ENCODE results near the gene IPO11.

The IPO11 gene

GRCh38 chr5:62412549-62413329, at the start of gene IPO11:
TSS of gene IPO11 (plus strand) at chr5:62412763. CDS start at chr5:62437280, 24,517 bp downstream.
- peak; percentile 89 for DNase-seq

DNA sequence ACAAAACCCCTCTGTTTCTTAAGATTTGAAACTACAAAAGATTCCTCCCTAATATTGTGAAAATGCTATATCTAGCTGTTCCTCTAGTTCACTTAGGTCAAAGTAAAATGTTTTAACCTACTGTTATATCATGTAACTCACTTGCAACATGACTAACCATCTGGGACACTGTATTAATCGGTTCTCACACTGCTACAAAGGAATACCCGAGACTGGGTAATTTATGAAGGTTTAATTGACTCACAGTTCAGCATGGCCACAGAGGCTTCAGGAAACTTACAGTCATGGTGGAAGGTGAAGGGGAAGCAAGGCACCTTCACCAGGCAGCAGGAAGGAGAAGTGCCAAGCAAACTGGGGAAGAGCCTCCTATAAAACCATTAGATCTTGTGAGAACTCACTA, 43.5 kb upstream of the IPO11 start:
- DNase-seq: no peak

DNA sequence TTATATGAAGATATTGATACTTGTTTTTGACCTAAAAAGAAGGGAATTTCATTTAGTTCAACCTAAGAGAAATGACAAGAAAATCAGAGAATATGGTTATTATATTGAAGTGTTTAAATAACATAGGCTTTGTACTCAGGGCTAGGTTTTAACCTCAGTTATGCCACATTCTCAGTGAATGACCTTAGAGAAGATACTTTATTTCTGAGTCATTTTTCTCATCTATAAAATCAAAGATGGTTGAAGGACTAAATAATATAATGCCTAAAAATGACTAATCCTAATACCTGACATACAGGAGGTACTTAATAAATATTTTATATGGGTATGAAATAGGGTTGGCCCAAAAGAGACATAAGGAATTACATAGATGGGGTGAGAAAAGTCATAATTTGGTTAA, 41.2 kb upstream of the IPO11 start:
- DNase-seq: no peak

GRCh38 chr5:62372600-62372999, 40.0 kb upstream of the IPO11 start:
- no peak for DNase-seq

DNA sequence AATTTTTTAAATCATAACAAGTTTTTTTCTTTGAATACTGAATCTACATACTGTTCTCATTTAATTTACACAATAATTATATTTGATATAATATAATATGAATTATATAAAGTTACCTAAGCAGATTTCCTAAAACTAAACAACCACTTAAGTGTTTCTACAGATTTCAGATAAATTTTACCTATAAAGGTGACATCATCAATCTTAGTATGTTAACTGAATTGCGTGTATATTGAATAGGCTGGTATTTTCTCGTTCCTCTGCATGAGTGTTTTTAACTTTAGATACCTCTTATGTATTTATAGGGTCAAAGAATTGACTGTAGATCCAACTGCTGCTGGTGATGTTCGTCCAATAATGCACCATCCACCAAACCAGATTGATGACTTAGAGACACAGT, 39.2 kb upstream of the IPO11 start:
- no peak for DNase-seq

- no peak for DNase-seq
These were observed 38.5 kb upstream of the IPO11 start for GRCh38 chr5:62374090-62374489.

DNA sequence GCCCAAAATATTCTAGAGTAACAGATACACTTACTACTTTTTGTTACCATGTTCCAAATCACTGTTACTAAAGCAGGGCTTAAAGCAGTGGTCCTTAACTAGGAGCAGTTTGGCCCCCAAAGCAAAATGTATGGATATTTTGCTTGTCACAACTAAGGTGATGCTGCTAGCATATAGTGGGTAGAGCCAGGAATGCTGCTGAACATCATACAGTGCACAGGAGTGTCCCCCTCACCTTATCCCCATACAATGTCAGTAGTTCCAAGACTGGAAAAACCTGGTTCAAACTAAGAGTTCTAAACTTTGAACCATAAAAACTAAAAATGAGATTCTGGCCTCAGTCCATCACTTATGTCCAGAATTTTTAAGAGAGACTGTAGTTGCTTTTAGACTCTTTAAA, 36.9 kb upstream of the IPO11 start:
- no peak for DNase-seq

- DNase-seq: no peak
These were observed 36.5 kb upstream of the IPO11 start for GRCh38 chr5:62376064-62376463.

- DNase-seq: no peak
These were observed 27.4 kb upstream of the IPO11 start for GRCh38 chr5:62385131-62385530.

DNA sequence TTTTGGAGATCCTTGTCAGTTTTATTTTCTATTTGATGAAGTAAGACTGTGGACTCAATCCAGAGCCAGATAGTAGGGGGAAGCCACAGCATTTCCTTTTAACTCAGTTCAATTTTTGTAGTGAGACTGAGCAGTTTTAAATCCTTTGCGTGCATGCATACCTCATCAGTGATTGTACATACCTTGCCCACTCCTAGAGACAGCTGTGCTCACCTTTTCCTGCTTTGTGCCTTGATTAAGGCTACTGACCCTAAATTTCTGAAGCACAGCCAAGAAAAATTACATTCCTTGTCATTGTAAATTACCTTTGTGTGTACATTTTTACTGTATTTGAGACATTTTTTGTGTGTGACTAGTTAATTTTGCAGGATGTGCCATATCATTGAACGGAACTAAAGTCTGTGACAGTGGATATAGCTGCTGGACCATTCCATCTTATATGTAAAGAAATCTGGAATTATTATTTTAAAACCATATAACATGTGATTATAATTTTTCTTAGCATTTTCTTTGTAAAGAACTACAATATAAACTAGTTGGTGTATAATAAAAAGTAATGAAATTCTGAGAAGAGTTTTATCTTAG, 26.7 kb upstream of the IPO11 start:
- DNase-seq: no peak

GRCh38 chr5:62386824-62387223, 25.7 kb upstream of the IPO11 start:
- DNase-seq: no peak

- DNase-seq: no peak
These were observed 17.2 kb upstream of the IPO11 start for GRCh38 chr5:62395210-62395950.

DNA sequence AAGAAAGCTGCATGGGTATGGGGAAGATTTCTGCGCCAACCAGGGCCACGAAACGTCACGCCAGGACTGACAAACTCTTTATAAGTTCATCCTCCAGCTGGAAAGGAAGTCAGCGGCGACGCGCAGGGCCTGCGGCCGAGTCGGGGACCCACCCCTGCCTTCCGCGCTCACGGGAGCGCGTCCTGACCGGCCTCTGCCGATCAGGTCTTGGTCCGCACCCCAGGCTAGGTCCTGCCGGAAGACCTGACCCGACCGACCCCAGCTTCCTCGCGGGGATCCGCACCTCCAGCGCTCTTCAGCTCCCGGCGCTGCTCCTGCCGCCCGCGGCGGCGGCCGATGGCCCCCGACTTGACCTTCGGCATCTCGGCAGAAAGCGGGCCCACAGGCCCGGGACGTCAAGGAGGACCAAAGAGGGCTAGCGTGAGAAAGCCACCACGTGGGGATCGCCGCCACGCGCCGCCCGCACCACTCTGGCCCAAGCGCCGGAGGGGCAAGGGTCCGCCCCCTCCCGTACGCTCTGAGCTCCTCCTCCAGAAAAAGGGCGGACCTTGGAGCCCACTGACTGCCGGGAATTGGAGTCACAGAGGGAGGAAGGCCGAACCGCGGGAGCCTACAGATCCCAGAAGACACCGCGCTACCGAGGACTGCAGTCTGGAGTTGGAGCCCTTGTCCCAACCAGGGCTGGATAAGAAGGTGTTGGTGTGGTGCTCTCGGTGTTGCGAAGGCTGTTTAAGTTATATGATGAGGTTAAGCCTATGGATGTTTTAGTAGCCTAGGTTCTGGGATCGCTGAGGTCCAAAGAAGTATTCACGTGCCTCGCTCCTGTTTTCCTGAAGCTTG, 8.9 kb upstream of the IPO11 start, which contains the start of gene DIMT1:
Gene DIMT1 (minus strand): TSS at position 495 of the 840 bp plus-strand sequence. CDS start 133 bp downstream, at position 362.
- peak; percentile 66 for DNase-seq

DNA sequence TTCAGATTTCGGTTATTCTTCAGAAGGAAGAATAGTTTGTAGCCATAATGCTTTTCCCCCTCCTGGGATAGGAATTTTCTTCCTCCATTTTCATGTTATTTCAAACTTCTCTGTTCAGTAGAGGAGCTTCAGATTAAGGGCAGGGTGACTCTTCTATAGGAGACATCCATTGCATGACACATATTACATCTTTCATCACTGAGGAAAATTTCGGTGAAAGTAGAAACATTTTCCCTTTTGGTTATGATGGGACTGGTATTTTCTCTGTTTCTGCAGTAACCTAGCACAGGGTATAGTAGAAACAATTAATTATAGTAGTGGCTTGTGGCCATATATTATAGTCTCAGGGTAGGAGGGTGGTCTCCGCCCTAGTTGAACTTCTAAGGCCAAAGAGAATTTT, 1.1 kb downstream of the IPO11 start:
- DNase-seq: no peak

DNA sequence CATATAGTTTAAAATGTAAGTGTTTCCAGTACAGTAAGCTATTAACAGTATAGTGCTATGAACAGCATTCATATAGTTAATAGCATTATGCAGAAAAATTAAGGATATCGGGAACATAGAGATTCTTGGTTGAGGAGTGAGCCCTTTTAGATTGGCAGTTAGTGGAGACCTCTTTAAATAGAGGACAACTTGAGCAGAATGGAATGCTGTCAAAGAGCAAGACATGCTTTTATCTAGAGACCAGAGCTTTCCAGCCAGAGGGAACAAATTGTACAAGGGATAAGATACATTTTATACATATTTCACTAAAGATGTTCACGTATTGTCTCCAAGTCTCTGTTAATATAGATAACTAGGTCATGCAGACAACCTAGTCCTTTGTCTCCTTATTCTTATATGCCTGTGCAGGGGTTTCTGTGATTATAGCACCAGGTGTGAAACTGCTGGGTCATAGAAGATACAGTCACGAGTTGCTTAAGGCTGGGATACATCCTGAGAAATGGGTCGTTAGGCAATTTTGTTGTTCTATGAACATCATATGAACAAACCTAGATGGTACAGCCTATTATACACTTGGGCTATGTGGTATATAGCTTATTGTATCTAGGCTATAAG, 6.0 kb downstream of the IPO11 start:
- no peak for DNase-seq

GRCh38 chr5:62419609-62420008, 7.0 kb downstream of the IPO11 start:
- no peak for DNase-seq

DNA sequence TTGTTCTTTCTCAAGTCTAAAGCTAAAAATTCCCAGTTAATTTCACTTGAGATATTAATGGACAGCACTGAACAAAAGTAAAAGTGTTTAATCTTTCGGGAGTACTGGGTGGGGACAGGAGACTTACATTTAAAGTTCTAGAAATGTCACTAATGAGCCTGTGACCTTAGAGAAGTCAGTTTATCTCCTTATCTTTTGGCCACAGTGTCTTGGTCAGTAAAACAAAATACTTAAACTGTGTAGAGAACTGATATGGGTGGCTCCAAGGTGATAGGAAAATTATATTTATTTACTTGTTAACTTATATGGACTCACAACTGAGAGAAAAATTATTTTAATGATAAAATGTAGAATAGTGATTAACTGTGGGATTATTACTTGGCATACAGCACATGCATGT, 8.9 kb downstream of the IPO11 start:
- no peak for DNase-seq

GRCh38 chr5:62424763-62425162, 12.2 kb downstream of the IPO11 start:
- no peak for DNase-seq

DNA sequence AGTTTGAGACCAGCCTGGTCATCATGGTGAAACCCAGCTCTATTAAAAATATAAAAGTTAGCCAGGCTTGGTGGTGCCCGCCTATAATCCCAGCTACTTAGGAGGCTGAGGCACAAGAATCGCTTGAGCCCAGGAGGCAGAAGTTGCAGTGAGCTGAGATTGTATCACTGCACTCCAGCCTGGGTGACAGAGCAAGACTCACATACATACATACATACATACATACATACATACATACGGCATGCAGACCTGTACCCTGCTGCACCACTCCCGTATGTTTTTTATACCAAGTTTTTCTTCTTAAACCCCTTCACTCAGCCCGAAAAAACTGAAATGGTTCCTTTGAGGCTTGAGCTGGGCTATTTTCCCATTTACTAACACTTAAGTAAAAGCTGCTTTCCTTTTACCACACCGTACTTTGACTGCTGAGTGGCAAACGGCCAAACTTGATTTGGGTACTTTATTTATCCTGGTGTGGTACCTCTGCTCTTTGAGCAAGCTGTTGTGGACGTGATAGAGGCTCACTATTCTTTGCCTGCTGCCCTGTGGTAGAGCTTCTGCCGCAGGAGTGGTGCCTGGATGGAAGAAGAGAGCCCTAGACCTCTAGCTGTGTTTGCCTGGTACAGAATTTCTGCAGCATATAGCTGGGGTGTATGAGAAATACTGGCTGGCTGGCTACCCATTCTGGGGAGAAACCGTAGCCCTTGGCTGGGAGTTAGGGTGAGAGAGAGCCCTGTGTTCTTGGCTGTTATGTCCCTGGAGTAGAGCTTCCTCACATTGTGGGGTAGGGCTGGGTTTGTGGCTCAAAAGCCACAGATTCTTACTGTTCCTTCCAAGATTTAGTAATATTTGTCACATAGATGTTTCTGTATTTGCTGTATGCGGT, 19.4 kb downstream of the IPO11 start:
- DNase-seq: no peak

- DNase-seq: no peak
These were observed 20.1 kb downstream of the IPO11 start for GRCh38 chr5:62432621-62433064.

GRCh38 chr5:62448528-62448927, 36.0 kb downstream of the IPO11 start:
- no peak for DNase-seq
